DOHH2 (cell line): ENCODE results near the gene NKX1-2.
A peak's percentile ranks its signal among the peaks of the same experiment; 100 is the strongest.

Experiments used
- H3F3A ChIP-seq: fragments of 200-600 bp; sonication (generic), shearing (Covaris generic); 2 replicates; pipeline ENCODE4 v1.6.0; 2016; ENCODE audit warnings: antibody characterized with exemption, mild to moderate bottlenecking; ENCODE audit not compliant: control insufficient read depth, insufficient read depth
- H3K27ac ChIP-seq: fragments of 200-600 bp; sonication (generic); 2 replicates; pipeline ENCODE4 v1.5.1; 2014; ENCODE audit warnings: low read depth, mild to moderate bottlenecking, low read length, moderate library complexity
- H3K27me3 ChIP-seq: fragments of 200-600 bp; sonication (generic); 2 replicates; pipeline ENCODE4 v1.6.1; 2014; ENCODE audit warnings: mild to moderate bottlenecking, low read length, mixed read lengths; ENCODE audit not compliant: control insufficient read depth
- H3K36me3 ChIP-seq: fragments of 200-600 bp; sonication (generic); 2 replicates; pipeline ENCODE4 v1.6.1; 2014; ENCODE audit warnings: mild to moderate bottlenecking, low read length, moderate library complexity, mixed read lengths; ENCODE audit not compliant: control insufficient read depth
- H3K4me1 ChIP-seq: fragments of 200-600 bp; sonication (generic); 2 replicates; pipeline ENCODE4 v1.6.1; 2014; ENCODE audit warnings: mild to moderate bottlenecking, low read length, mixed read lengths; ENCODE audit not compliant: control insufficient read depth
- H3K4me2 ChIP-seq: fragments of 200-600 bp; sonication (generic); 2 replicates; pipeline ENCODE4 v1.6.0; 2014; ENCODE audit warnings: mild to moderate bottlenecking, low read length, moderate library complexity
- H3K4me3 ChIP-seq: fragments of 200-600 bp; sonication (generic); 2 replicates; pipeline ENCODE4 v1.5.1; 2014; ENCODE audit warnings: mild to moderate bottlenecking, low read length, mixed read lengths
- H3K79me2 ChIP-seq: fragments of 200-600 bp; sonication (generic); 2 replicates; pipeline ENCODE4 v1.6.1; 2014; ENCODE audit warnings: mild to moderate bottlenecking, low read length, mixed read lengths; ENCODE audit not compliant: control insufficient read depth
- H3K9me2 ChIP-seq: fragments of 200-600 bp; sonication (generic); replicated peaks from 2 replicates; pipeline ENCODE4 v1.6.1; 2014; ENCODE audit warnings: mild to moderate bottlenecking, low read length, mixed read lengths; ENCODE audit not compliant: control insufficient read depth
- H3K9me3 ChIP-seq: fragments of 200-600 bp; sonication (generic); 2 replicates; pipeline ENCODE4 v1.6.1; 2014; ENCODE audit warnings: antibody characterized with exemption, low read length, mixed read lengths; ENCODE audit not compliant: control insufficient read depth, insufficient read depth
- H4K20me1 ChIP-seq: fragments of 200-600 bp; sonication (generic); 2 replicates; pipeline ENCODE4 v1.6.0; 2014; ENCODE audit warnings: low read depth, mild to moderate bottlenecking, antibody characterized with exemption, low read length, moderate library complexity; ENCODE audit not compliant: control insufficient read depth, insufficient read depth
- EZH2phosphoT487 ChIP-seq: fragments of 200-600 bp; sonication (generic); IDR thresholded peaks from 2 replicates; pipeline ENCODE4 v1.6.1; 2017; ENCODE audit warnings: borderline replicate concordance, mild to moderate bottlenecking, antibody characterized with exemption, low read length, moderate library complexity, mixed read lengths
- TF ChIP-seq, protein P1 (sequence below): fragments of 200-600 bp; sonication (generic); IDR thresholded peaks from one replicate; pipeline ENCODE4 v1.5.1; 2014; ENCODE audit warnings: antibody characterized with exemption, mild to moderate bottlenecking, low read depth, low read length; ENCODE audit not compliant: poor library complexity, severe bottlenecking

The NKX1-2 gene

DNA sequence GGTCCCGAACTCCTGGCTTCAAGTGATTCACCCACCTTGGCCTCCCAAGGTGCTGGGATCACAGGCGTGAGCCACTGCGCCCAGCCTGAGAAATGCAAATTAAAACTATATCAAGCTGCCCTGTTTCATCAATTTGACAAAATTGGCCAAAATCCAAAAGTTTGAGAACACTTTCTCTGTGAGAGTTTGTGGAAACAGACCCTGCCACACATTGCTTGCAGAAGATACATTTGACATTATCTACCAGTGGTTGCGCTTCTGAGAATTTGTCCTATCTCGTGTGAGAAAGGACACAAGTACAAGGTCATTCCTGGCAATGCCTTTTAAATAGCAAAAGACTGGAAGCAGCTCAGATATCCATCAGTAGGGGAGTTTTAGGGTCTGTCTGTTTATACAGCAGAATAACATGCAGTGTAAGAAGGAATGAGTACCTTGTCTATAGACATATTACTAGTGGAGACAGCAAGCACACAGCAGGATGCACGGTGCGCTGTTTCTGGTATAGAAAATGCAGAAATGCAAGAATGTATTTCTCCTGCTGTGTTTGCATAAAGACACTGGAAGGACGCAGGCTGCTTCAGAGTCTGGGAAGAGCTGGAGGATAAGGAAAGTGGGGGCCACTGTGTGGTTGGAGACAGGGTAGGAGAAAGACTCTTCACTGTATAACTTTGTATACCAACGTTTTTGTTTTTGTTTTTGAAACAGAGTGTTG, 16.1 kb upstream of the NKX1-2 start:
- Histone ChIP-seq H3K36me3 (no peaks in the 10 kb centered on the region), H3F3A (no peaks in the 10 kb centered on the region), H4K20me1 (no peaks in the 10 kb centered on the region), H3K27ac (no peak overlapping the region), H3K79me2 (no peaks in the 10 kb centered on the region), H3K4me1 (peaks cover 31% of the 10 kb centered on the region), H3K4me2 (peak overlapping the region; percentile 55), H3K4me3 (peak overlapping the region; percentile 44), H3K9me2 (no peaks in the 10 kb centered on the region), H3K9me3 (no peaks in the 10 kb centered on the region), H3K27me3 (no peaks in the 10 kb centered on the region)
- TF ChIP-seq EZH2phosphoT487 = no peak
- TF ChIP-seq, protein P1, sequence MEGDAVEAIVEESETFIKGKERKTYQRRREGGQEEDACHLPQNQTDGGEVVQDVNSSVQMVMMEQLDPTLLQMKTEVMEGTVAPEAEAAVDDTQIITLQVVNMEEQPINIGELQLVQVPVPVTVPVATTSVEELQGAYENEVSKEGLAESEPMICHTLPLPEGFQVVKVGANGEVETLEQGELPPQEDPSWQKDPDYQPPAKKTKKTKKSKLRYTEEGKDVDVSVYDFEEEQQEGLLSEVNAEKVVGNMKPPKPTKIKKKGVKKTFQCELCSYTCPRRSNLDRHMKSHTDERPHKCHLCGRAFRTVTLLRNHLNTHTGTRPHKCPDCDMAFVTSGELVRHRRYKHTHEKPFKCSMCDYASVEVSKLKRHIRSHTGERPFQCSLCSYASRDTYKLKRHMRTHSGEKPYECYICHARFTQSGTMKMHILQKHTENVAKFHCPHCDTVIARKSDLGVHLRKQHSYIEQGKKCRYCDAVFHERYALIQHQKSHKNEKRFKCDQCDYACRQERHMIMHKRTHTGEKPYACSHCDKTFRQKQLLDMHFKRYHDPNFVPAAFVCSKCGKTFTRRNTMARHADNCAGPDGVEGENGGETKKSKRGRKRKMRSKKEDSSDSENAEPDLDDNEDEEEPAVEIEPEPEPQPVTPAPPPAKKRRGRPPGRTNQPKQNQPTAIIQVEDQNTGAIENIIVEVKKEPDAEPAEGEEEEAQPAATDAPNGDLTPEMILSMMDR = no peak

DNA sequence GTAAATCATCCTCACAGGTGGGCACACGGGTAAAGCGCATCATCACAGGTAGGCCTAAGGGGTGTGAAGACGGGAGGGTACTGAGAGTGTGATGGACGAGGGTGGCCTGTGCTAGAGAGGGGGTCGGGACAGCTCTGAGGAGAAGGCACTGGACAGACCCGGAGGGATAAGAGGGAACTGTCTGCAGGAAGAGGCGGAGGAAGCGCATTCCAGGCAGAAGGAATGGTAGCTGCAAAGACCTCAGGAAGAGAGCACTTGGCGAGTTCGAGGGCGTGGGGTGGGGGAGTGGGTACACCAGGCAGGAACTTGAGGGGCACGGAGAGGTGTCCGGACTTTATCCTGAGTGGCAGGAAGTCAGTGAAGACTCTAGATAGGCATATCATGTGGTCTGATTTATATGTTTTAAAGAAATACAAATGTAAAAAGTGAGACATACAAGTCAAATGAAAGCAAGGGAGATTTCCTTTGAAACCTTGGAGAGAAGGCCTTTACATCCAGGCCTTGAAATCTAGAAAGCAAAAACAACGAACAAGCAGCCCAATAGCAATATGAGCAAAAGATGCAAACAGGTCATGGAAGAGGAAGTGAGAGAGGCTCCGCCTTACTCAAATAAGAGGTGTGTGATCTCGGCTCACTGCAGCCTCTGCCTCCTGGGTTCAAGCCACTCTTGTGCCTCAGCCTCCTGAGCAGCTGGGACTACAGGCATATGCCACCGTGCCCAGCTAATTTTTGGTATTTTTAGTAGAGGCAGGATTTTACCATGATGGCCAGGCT, 15.4 kb upstream of the NKX1-2 start:
- H3K9me2 ChIP-seq = no peaks in the 10 kb centered on the region
- H3F3A ChIP-seq = no peaks in the 10 kb centered on the region
- no peaks in the 10 kb centered on the region for H3K36me3 ChIP-seq
- no peaks in the 10 kb centered on the region for H4K20me1 ChIP-seq
- H3K9me3 ChIP-seq = no peaks in the 10 kb centered on the region
- peak overlapping the region; percentile 55 for H3K4me2 ChIP-seq
- H3K27ac ChIP-seq = no peak overlapping the region
- H3K27me3 ChIP-seq = no peaks in the 10 kb centered on the region
- H3K79me2 ChIP-seq = no peaks in the 10 kb centered on the region
- H3K4me3 ChIP-seq = peak overlapping the region; percentile 44
- no peak for TF ChIP-seq EZH2phosphoT487
- TF ChIP-seq, protein P1 = no peak
- peaks cover 31% of the 10 kb centered on the region for H3K4me1 ChIP-seq

DNA sequence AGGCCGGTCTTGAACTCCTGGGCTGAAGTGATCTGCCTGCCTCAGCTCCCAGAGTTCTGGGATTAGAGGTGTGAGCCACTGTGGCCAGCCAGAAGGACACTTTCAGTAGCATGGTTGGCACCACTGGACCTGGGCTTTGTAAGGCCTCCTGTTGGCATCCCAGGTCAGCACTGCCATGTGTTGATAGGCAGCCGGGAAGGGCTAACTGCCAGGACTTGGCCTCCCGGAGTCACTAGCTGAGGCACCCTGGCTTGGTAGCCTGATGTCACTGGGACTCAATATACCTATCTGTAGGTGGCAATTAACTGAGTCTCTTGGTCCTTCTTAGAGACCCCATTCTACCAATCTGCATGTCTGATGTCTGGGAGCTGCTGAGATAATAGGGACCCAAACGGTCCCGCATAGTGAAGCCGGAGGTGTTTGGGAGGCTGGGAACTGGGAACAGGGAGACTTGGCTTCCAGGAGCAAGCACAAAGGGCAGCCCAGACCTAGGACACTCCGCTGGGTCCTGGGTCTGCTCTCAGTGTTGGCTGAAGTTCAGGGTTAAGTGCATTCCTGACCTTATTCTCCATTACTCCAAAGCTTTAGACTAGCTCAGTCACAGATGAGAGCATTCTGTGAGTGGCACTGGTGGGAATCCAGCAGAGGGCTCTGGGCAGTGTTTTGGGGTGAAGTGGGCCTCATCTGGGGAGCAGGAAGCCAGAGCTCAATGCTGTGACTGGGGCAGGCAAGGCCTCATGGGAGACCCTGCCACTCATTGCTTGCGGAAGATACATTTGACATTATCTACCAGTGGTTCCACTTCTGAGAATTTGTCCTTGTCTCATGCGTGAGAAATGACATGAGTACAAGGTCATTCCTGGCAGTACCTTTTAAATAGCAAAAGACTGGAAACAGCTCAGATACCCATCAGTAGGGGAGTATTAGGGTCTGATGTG, 14.5 kb upstream of the NKX1-2 start:
- Histone ChIP-seq H3K4me1 (peaks cover 31% of the 10 kb centered on the region), H3K36me3 (no peaks in the 10 kb centered on the region), H3K79me2 (no peaks in the 10 kb centered on the region), H3K27ac (no peak overlapping the region), H3K9me3 (no peaks in the 10 kb centered on the region), H3K4me2 (peak overlapping the region; percentile 55), H3F3A (no peaks in the 10 kb centered on the region), H3K27me3 (no peaks in the 10 kb centered on the region), H3K4me3 (no peak overlapping the region), H4K20me1 (no peaks in the 10 kb centered on the region), H3K9me2 (no peaks in the 10 kb centered on the region)
- TF ChIP-seq, protein P1 = no peak
